HG02610 (cell line): ENCODE results near the gene MARCHF4.
A peak's percentile ranks its signal among the peaks of the same experiment; 100 is the strongest.

Source experiments
- ATAC-seq: cut with Tn5 transposase; IDR thresholded peaks from one replicate; pipeline ENCODE4 v1.9.1; 2021; ENCODE audit warnings: mild to moderate bottlenecking, moderate library complexity; ENCODE audit not compliant: unreplicated experiment

The MARCHF4 gene

GRCh38 chr2:216352653-216353270 lies 19.5 kb downstream of the MARCHF4 start:
- no peak for ATAC-seq

- ATAC-seq: no peak
Observed at GRCh38 chr2:216351172-216351925, 20.9 kb downstream of the MARCHF4 start.

- no peak for ATAC-seq
Observed at GRCh38 chr2:216350214-216350791, 22.0 kb downstream of the MARCHF4 start.

- no peak for ATAC-seq
Observed at GRCh38 chr2:216349366-216349765, 22.9 kb downstream of the MARCHF4 start.

- ATAC-seq: peak; percentile 36
Observed at GRCh38 chr2:216348756-216349308, 23.5 kb downstream of the MARCHF4 start.

GRCh38 chr2:216346781-216347180 lies 25.5 kb downstream of the MARCHF4 start:
- ATAC-seq: no peak

GRCh38 chr2:216345846-216346245 lies 26.4 kb downstream of the MARCHF4 start:
- no peak for ATAC-seq

- no peak for ATAC-seq
Observed at GRCh38 chr2:216344950-216345300, 27.4 kb downstream of the MARCHF4 start.

- ATAC-seq: no peak
Observed at GRCh38 chr2:216344206-216344949, 27.9 kb downstream of the MARCHF4 start.

- ATAC-seq: no peak
Observed at GRCh38 chr2:216343221-216343980, 28.9 kb downstream of the MARCHF4 start.

GRCh38 chr2:216341121-216341520 lies 31.2 kb downstream of the MARCHF4 start:
- no peak for ATAC-seq

- ATAC-seq: no peak
Observed at GRCh38 chr2:216340280-216340631, 32.0 kb downstream of the MARCHF4 start.

GRCh38 chr2:216339456-216340279 lies 32.6 kb downstream of the MARCHF4 start:
- ATAC-seq: no peak

GRCh38 chr2:216335252-216335651 lies 37.0 kb downstream of the MARCHF4 start:
- no peak for ATAC-seq

- no peak for ATAC-seq
Observed at GRCh38 chr2:216328347-216328746, 43.9 kb downstream of the MARCHF4 start.

GRCh38 chr2:216327447-216327935 lies 44.8 kb downstream of the MARCHF4 start:
- no peak for ATAC-seq
